Keratinocyte (primary cell): ENCODE results near the gene FIP1L1. TPM values are rescaled to one million over a fixed set of nuclear protein-coding genes. Genes with fewer than 3 reads are reported as not detected.

ENCODE experiments used
- DNase-seq: peaks from one replicate; pipeline ENCODE4 v3.0.0-alpha.2; 2011; ENCODE audit warnings: low read depth, missing footprints, low spot score
- FAIRE-seq: peaks from 2 replicates; lab custom pipeline; 2011; peaks lifted over from hg19 to GRCh38; lab: Jason Lieb, UNC
- H2AFZ ChIP-seq: 2 replicates; pipeline ENCODE4 v1.6.0; 2012; ENCODE audit warnings: low read length, control low read depth, inconsistent platforms; ENCODE audit not compliant: control insufficient read depth
- H3K27ac ChIP-seq: 2 replicates; pipeline ENCODE4 v1.5.1; 2011; ENCODE audit warnings: low read length; ENCODE audit not compliant: control insufficient read depth, insufficient read depth
- H3K27me3 ChIP-seq: 3 replicates; pipeline ENCODE4 v1.6.0; 2011; ENCODE audit warnings: low read length; ENCODE audit not compliant: control insufficient read depth, insufficient read depth; ENCODE audit errors: extremely low read depth
- H3K36me3 ChIP-seq, 2 experiments: 2 replicates in 1 of 2; 3 replicates in 1 of 2; pipeline ENCODE4 v1.5.1; 2011; ENCODE audit warnings: low read length in 2 of 2, mild to moderate bottlenecking in 1 of 2; ENCODE audit not compliant: control insufficient read depth in 2 of 2, insufficient read depth in 2 of 2; ENCODE audit errors: extremely low read depth in 1 of 2
- H3K4me1 ChIP-seq: 3 replicates; pipeline ENCODE4 v1.5.1; 2011; ENCODE audit warnings: low read length; ENCODE audit not compliant: control insufficient read depth, insufficient read depth; ENCODE audit errors: extremely low read depth
- H3K4me2 ChIP-seq: 3 replicates; pipeline ENCODE4 v1.6.0; 2011; ENCODE audit warnings: low read depth, low read length; ENCODE audit not compliant: control insufficient read depth, insufficient read depth; ENCODE audit errors: extremely low read depth
- H3K4me3 ChIP-seq, 3 experiments: fragments of 200-600 bp in 1 of 3; sonication (generic) in 1 of 3; 2 replicates in 2 of 3; 3 replicates in 1 of 3; pipeline ENCODE4 v1.5.1; 2011 to 2016; ENCODE audit warnings: low read length in 3 of 3, mild to moderate bottlenecking in 3 of 3, control low read depth in 2 of 3, inconsistent platforms in 1 of 3, low read depth in 1 of 3, mixed read lengths in 1 of 3, mixed run types in 1 of 3, moderate library complexity in 1 of 3; ENCODE audit not compliant: control insufficient read depth in 2 of 3, insufficient read depth in 2 of 3; ENCODE audit errors: extremely low read depth in 1 of 3
- H3K79me2 ChIP-seq: 2 replicates; pipeline ENCODE4 v1.6.0; 2012; ENCODE audit warnings: low read length; ENCODE audit not compliant: control insufficient read depth, insufficient read depth
- H3K9ac ChIP-seq: 3 replicates; pipeline ENCODE4 v1.6.0; 2011; ENCODE audit warnings: low read length; ENCODE audit not compliant: control insufficient read depth, insufficient read depth; ENCODE audit errors: extremely low read depth
- H3K9me1 ChIP-seq: 3 replicates; pipeline ENCODE4 v1.6.0; 2011; ENCODE audit warnings: low read length; ENCODE audit not compliant: control insufficient read depth, insufficient read depth; ENCODE audit errors: extremely low read depth
- H3K9me3 ChIP-seq: 2 replicates; pipeline ENCODE4 v1.5.1; 2012; ENCODE audit warnings: low read depth, low read length; ENCODE audit not compliant: control insufficient read depth
- H4K20me1 ChIP-seq: 3 replicates; pipeline ENCODE4 v1.6.0; 2011; ENCODE audit warnings: low read length; ENCODE audit not compliant: control insufficient read depth, insufficient read depth; ENCODE audit errors: extremely low read depth
- EZH2 ChIP-seq: IDR thresholded peaks from one replicate; pipeline ENCODE4 v1.6.1; 2012; ENCODE audit warnings: inconsistent platforms, mild to moderate bottlenecking, low read length, moderate library complexity
- dilution Hi-C: fragments of 300-500 bp; cut with MboI; formaldehyde crosslinking; loops from one replicate; pipeline ENCODE4 v1.7.0; 2020; ENCODE audit warnings: low sequenced_read_pairs; ENCODE audit not compliant: extremely low pct_ligation_motif_present
- polyA plus RNA-seq, 5 experiments: library from polyadenylated mRNA; depleted of rRNA in 3 of 5; stranded (reverse) in 3 of 5; stranded (forward) in 1 of 5; unstranded in 1 of 5; fragments of >200 nt; gene quantifications; 1 replicate in 1 of 5; 2 replicates in 3 of 5; 3 replicates in 1 of 5; pipeline versions ENCODE4 v1.2.1 to v1.2.3, GENCODE V29; 2011 to 2012; ENCODE audit warnings: missing spikeins in 2 of 5, low read depth in 1 of 5, low replicate concordance in 1 of 5
- TF ChIP-seq, protein P1 (sequence below), 3 experiments: IDR thresholded peaks in 1 of 3; conservative IDR thresholded peaks in 1 of 3; optimal IDR thresholded peaks in 1 of 3; 2 replicates in 2 of 3; 3 replicates in 1 of 3; pipeline versions ENCODE3 to v1.5.1; 2011; ENCODE audit warnings: low read length in 3 of 3, mild to moderate bottlenecking in 3 of 3, moderate library complexity in 2 of 3, control low read depth in 1 of 3, inconsistent platforms in 1 of 3; ENCODE audit not compliant: insufficient read depth in 2 of 3; ENCODE audit errors: extremely low read depth in 1 of 3

Gene FIP1L1
- polyA plus RNA-seq, 1 donor (not counting 4 experiments of a cell fraction or from before 2014, with no cell fraction given): 36.7 TPM

DNA sequence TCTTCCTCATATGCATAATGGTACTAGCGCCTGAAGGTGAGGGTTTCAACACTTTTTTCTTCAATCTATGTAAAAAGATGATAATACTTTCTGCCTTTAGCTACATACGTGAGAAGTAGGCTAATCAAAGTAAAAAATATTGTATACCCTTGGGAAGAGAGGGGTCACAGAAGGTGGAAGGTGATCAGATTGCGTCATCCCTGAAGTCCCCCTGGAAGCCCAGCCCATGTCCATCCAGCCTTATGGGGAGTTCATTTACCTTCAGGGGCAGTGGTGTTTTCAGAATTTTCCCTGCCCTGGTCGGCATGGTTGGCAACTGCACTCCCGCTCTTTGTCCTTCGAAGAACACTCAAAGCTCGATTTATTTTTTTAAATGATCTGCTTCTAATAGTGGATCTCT, 129.6 kb downstream of the FIP1L1 start:
- no peak for DNase-seq
- no peaks in the 10 kb centered on the region for H3K4me1 ChIP-seq
- TF ChIP-seq, protein P1, sequence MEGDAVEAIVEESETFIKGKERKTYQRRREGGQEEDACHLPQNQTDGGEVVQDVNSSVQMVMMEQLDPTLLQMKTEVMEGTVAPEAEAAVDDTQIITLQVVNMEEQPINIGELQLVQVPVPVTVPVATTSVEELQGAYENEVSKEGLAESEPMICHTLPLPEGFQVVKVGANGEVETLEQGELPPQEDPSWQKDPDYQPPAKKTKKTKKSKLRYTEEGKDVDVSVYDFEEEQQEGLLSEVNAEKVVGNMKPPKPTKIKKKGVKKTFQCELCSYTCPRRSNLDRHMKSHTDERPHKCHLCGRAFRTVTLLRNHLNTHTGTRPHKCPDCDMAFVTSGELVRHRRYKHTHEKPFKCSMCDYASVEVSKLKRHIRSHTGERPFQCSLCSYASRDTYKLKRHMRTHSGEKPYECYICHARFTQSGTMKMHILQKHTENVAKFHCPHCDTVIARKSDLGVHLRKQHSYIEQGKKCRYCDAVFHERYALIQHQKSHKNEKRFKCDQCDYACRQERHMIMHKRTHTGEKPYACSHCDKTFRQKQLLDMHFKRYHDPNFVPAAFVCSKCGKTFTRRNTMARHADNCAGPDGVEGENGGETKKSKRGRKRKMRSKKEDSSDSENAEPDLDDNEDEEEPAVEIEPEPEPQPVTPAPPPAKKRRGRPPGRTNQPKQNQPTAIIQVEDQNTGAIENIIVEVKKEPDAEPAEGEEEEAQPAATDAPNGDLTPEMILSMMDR (optimal IDR thresholded peaks at IDR 0.05 in 1 of 3, IDR thresholded peaks at IDR 0.05 in 1 of 3, conservative IDR thresholded peaks at IDR 0.05 in 1 of 3; ENCODE audit: extremely low read depth in 1 of 3, insufficient read depth in 2 of 3, low read length in 3 of 3): no peak
- TF ChIP-seq EZH2: no peak
- no peaks in the 10 kb centered on the region for H3K79me2 ChIP-seq
- no peaks in the 10 kb centered on the region for H3K9me1 ChIP-seq
- H4K20me1 ChIP-seq: no peaks in the 10 kb centered on the region
- no peak overlapping the region for H3K4me3 ChIP-seq
- no peak overlapping the region for H3K27ac ChIP-seq
- FAIRE-seq: no peak
- dilution Hi-C loops: no loop called here
- no peaks in the 10 kb centered on the region for H3K27me3 ChIP-seq
- H3K36me3 ChIP-seq: no peaks in the 10 kb centered on the region
- H3K9ac ChIP-seq: no peak overlapping the region
- no peak overlapping the region for H2AFZ ChIP-seq
- H3K4me2 ChIP-seq: no peak overlapping the region
- H3K9me3 ChIP-seq: no peaks in the 10 kb centered on the region

DNA sequence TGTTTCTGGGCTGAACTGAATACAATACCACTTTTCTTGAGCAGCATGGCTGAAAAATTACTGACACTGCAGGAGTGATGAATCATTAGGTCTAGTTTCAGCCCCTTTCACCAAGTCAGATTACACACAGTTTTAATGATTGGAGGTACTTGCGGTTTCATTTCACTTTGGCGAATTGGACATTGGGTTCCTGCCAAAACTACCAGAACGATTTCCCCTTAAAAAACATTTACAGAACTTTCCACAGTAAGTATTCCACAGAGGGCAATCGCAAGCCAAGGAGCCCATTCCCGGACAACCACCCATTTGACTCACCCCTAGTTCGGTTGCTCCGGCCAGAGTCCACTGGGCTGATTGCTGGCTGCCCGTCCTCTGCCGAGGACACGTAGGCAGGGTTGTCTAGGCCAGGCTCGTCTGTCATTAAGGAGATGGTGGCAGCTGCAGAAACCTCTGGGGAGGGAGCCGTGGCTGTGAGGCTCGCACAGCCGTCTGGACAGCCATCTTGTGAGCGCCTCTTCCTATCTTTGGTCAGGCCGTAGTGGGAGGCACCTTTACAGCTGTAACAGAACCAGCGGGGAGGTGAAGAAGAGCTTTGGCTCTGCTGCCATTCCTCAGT, 130.3 kb downstream of the FIP1L1 start:
- TF ChIP-seq, protein P1 (optimal IDR thresholded peaks at IDR 0.05 in 1 of 3, IDR thresholded peaks at IDR 0.05 in 1 of 3, conservative IDR thresholded peaks at IDR 0.05 in 1 of 3; ENCODE audit: extremely low read depth in 1 of 3, insufficient read depth in 2 of 3, low read length in 3 of 3): no peak
- TF ChIP-seq EZH2: no peak
- Histone ChIP-seq H3K4me1 (no peaks in the 10 kb centered on the region), H3K27ac (no peak overlapping the region), H4K20me1 (no peaks in the 10 kb centered on the region), H3K4me3 (no peak overlapping the region), H2AFZ (no peak overlapping the region), H3K36me3 (no peaks in the 10 kb centered on the region), H3K4me2 (no peak overlapping the region), H3K9me1 (no peaks in the 10 kb centered on the region), H3K27me3 (no peaks in the 10 kb centered on the region), H3K9ac (no peak overlapping the region), H3K9me3 (no peaks in the 10 kb centered on the region), H3K79me2 (no peaks in the 10 kb centered on the region)
- DNase-seq (no peak), FAIRE-seq (no peak)
- dilution Hi-C loops: no loop called here
